Adrenal gland (tissue), 12 donors: Measurements from ENCODE around the gene MCTP2. TPM values are rescaled to one million over a fixed set of nuclear protein-coding genes. Genes with fewer than 3 reads are reported as not detected.

Source experiments
- DNase-seq, 7 donors: peaks; one replicate each; pipeline ENCODE4 v3.0.0-alpha.2; 2019 to 2020
- H3K27ac ChIP-seq, 5 donors: fragments of 200-600 bp; sonication (generic) in 4 of 5; 1 replicate in 3 of 5; 2 replicates in 2 of 5; pipeline versions ENCODE4 v1.5.1 to v1.8.0; 2016 to 2020; ENCODE audit warnings: mild to moderate bottlenecking in 1 of 5
- H3K27me3 ChIP-seq: fragments of 200-600 bp; 2 replicates; pipeline ENCODE4 v1.8.0; 2021
- H3K36me3 ChIP-seq, 2 donors: fragments of 200-600 bp; replicated peaks in 1 of 2; 1 replicate in 1 of 2; 2 replicates in 1 of 2; pipeline versions ENCODE4 v1.5.1 to v1.8.0; 2018 to 2022
- H3K4me1 ChIP-seq, 2 donors: fragments of 200-600 bp; replicated peaks in 1 of 2; 1 replicate in 1 of 2; 2 replicates in 1 of 2; pipeline versions ENCODE4 v1.5.1 to v1.8.0; 2018 to 2021
- H3K4me3 ChIP-seq, 4 donors: fragments of 200-600 bp; sonication (generic) in 3 of 4; one replicate each; pipeline ENCODE4 v1.5.1; 2016 to 2018
- H3K9me3 ChIP-seq, 3 donors: fragments of 200-600 bp; sonication (generic) in 1 of 3; replicated peaks in 1 of 3; 1 replicate in 2 of 3; 2 replicates in 1 of 3; pipeline versions ENCODE4 v1.5.1 to v1.8.0; 2016 to 2021
- POLR2A ChIP-seq, 2 donors: fragments of 450-650 bp; IDR thresholded peaks; one replicate each; pipeline ENCODE4 v1.6.1; 2017; ENCODE audit warnings: antibody characterized with exemption in 2 of 2, mild to moderate bottlenecking in 2 of 2, moderate library complexity in 1 of 2
- WGBS, 4 donors: extraction: QIAGEN DNeasy Blood & Tissue Kit in 2 of 4; methylation state at CpG; one replicate each; pipeline versions ENCODE4 v1.1.5 to v1.1.7; 2013 to 2017; 5-methylcytosine and 5-hydroxymethylcytosine counted together
- intact Hi-C, 2 donors: fragments of 100-400 bp; cut with DNase I; formaldehyde crosslinking; loops; one replicate each; pipeline versions ENCODE4 v1.14.1 to v1.15.0; 2022 to 2023
- polyA plus RNA-seq, 3 donors: library from polyadenylated mRNA; stranded (reverse); fragments of 200-250 nt in 2 of 3; fragments of 350-450 nt in 1 of 3; fragmentation: Illumina TruSeq in 1 of 3; extraction: RNeasy Lipid Tissue Mini Kit (QIAGEN cat#74804) in 1 of 3; gene quantifications; one replicate each; pipeline ENCODE4 v1.2.3, GENCODE V29; 2013 to 2014
- total RNA-seq, 9 donors: library from RNA; depleted of rRNA in 4 of 9; stranded (reverse); fragments of >200 nt in 4 of 9; fragments of 120-200 nt in 1 of 9; fragmentation: NEBNext Ultra II Directional in 1 of 9; extraction: Animal tissue kit (Norgen Biotek cat#: 25700) in 1 of 9; gene quantifications; one replicate each; pipeline versions ENCODE4 v1.1.0 to v1.2.4, GENCODE V29; 2013 to 2023
- TF ChIP-seq, protein P1 (sequence below), 6 experiments: fragments of 450-650 bp in 4 of 6; fragments of 200-600 bp in 2 of 6; sonication (generic) in 1 of 6; IDR thresholded peaks; 1 replicate in 5 of 6; 2 replicates in 1 of 6; pipeline versions ENCODE4 v1.5.1 to v1.8.0; 2016 to 2021; ENCODE audit warnings: antibody characterized with exemption in 6 of 6, mild to moderate bottlenecking in 2 of 6, moderate library complexity in 1 of 6
- donor health status: healthy with polysubstance abuse.
- donor health status: Bipolar disorder and iron deficiency.
- donor health status: DM: yes; HTN: yes; CAD: no.
- donor health status: DM: no; HTN: no; CAD: no.
- donor health status: DM: no; HTN: no; CAD: no.
- donor health status: DM: yes; HTN: yes; CAD: no.

MCTP2 gene
- total and polyA plus RNA-seq, 12 donors = 2.7 to 21.3 (median 14.4) TPM

DNA sequence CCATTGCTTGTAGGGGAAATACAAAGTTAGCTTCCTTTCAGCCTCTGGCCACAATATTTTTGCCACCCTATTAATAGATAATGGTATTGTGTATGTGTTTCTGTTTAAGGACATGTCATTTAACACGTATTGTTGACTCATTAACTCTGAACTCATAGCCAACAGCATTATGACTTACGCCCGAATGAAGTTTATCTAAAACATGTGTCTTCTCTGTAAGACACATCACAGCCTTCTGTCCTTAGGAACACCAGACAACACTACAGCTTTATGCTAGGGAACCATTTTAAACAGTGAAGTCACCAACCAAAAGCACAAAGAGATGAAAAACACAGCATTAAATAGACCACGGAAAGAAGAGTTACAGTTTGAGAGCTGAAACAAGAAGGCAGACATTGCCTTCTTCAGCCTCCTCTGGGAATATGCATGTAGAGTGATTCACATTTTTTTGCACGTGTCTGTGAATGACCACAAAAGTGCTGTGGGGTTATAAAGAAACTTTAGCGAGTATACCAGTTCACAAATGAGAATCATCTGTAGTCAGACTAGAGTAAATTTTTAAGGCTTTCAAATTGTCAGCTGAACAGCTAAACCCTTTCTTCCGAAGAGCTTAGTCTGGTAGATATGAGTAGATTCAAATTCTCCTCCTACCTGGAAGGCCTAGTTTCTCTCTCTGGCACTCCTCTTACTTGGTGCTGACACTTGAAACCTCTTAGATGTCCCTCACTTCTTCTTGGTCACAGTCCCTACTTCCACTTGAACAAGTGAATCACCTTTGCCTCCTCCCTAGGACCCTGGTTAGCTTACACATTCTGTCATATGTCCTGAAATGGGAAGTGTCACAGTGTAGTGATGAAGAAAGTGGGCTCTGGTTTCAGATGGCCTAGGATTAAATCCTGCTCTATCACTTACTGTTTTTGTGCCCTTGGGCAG is 32.2 kb downstream of the MCTP2 start:
- Histone ChIP-seq H3K27ac (no peak overlapping the region), H3K4me3 (no peak overlapping the region), H3K27me3 (no peaks in the 10 kb centered on the region), H3K36me3 (no peaks in the 10 kb centered on the region), H3K4me1 (no peaks in the 10 kb centered on the region), H3K9me3 (no peaks in the 10 kb centered on the region)
- no peak for DNase-seq
- TF ChIP-seq, protein P1, sequence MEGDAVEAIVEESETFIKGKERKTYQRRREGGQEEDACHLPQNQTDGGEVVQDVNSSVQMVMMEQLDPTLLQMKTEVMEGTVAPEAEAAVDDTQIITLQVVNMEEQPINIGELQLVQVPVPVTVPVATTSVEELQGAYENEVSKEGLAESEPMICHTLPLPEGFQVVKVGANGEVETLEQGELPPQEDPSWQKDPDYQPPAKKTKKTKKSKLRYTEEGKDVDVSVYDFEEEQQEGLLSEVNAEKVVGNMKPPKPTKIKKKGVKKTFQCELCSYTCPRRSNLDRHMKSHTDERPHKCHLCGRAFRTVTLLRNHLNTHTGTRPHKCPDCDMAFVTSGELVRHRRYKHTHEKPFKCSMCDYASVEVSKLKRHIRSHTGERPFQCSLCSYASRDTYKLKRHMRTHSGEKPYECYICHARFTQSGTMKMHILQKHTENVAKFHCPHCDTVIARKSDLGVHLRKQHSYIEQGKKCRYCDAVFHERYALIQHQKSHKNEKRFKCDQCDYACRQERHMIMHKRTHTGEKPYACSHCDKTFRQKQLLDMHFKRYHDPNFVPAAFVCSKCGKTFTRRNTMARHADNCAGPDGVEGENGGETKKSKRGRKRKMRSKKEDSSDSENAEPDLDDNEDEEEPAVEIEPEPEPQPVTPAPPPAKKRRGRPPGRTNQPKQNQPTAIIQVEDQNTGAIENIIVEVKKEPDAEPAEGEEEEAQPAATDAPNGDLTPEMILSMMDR (IDR thresholded peaks at IDR 0.05) = no peak
- TF ChIP-seq POLR2A (IDR thresholded peaks at IDR 0.05) = no peak
- intact Hi-C loops = no loop called here
- 80 to 86% (median 83%) methylated on average over 7 of the region's 7 CpGs for WGBS, 4 donors

DNA sequence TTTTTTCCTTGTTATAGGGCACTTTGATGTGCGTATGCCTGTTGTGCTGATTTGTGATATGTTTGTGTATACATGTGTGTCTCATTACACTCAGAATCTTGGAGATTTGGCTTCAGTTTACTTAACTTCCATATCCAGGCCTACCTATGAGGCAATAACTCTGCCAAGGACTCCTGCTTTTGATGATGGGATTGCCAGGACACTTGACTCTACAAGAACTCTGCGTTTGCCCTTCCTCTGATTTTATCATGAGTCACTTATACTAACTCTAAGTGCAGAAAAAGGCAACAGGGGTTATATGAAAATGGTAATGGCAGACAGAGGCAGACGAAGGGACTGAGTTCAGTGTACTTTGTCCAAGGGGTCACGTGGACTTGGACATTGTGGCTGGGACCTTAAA is 33.6 kb downstream of the MCTP2 start:
- DNase-seq = peak in 3 of 7 donors; percentile 10 to 31 (median 26)
- Histone ChIP-seq H3K9me3 (no peaks in the 10 kb centered on the region), H3K36me3 (no peaks in the 10 kb centered on the region), H3K27me3 (no peaks in the 10 kb centered on the region), H3K4me1 (no peaks in the 10 kb centered on the region), H3K4me3 (no peak overlapping the region), H3K27ac (no peak overlapping the region)
- intact Hi-C loops = no loop called here
- no peak for TF ChIP-seq POLR2A (IDR thresholded peaks at IDR 0.05)
- TF ChIP-seq, protein P1 (IDR thresholded peaks at IDR 0.05) = no peak
- 53 to 62% (median 57%) methylated on average over 4 of the region's 4 CpGs for WGBS, 4 donors

DNA sequence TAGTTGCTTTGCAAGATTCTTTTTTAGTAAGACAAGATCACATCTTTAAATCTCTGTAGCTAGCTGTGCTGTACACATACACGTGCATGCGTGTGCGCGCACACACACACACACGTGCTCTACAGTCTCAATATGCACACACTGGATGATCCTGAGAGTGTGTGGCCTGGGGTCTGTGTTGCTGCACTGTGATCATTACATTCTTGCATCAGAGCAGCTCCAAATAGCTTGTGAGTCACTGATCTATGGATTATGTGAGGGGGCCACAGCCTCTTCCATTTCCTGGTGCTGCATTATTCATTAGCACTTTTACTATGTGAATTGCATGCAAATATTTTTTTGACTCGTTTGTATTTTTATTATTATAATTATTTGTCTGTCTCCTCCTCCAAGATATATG is 34.6 kb downstream of the MCTP2 start:
- Histone ChIP-seq H3K27me3 (no peaks in the 10 kb centered on the region), H3K27ac (no peak overlapping the region), H3K4me1 (no peaks in the 10 kb centered on the region), H3K4me3 (no peak overlapping the region), H3K36me3 (no peaks in the 10 kb centered on the region), H3K9me3 (no peaks in the 10 kb centered on the region)
- whole genome bisulfite sequencing, 4 donors = 71 to 76% (median 73%) methylated on average over 6 of the region's 6 CpGs
- no peak for DNase-seq
- intact Hi-C loops = no loop called here
- no peak for TF ChIP-seq POLR2A (IDR thresholded peaks at IDR 0.05)
- TF ChIP-seq, protein P1 (IDR thresholded peaks at IDR 0.05) = no peak

DNA sequence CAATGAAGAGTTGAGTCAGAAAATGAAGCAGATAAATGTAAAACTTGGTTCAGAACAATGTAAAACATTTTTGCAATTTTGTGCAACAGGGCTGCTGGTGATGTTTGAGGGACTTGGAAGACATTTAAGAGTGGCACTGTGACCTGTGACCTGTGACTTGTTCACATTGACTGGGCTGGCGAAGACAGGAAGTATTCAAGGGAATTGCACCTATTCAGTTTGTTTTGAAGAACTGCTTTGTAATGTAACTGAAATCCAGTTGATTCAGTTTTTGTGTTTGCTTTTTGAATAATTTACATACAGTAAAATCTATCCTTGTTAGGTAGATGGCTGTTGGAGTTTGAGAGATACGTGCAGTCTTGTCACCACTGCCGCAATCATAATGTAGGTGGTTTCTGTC is 35.4 kb downstream of the MCTP2 start:
- no peaks in the 10 kb centered on the region for H3K9me3 ChIP-seq
- no peak for TF ChIP-seq POLR2A (IDR thresholded peaks at IDR 0.05)
- TF ChIP-seq, protein P1 (IDR thresholded peaks at IDR 0.05) = no peak
- WGBS, 4 donors = 75 to 91% (median 85%) methylated on average over 3 of the region's 3 CpGs
- H3K27me3 ChIP-seq = no peaks in the 10 kb centered on the region
- H3K27ac ChIP-seq = no peak overlapping the region
- no peaks in the 10 kb centered on the region for H3K4me1 ChIP-seq
- H3K36me3 ChIP-seq = no peaks in the 10 kb centered on the region
- DNase-seq = no peak
- H3K4me3 ChIP-seq = no peak overlapping the region
- intact Hi-C loops = no loop called here
